LNCAP (cell line): Measurements from ENCODE around the gene MOV10L1.

ENCODE experiments used
- TF ChIP-seq, protein P1 (sequence below): fragments of 450-650 bp; IDR thresholded peaks from 2 replicates; pipeline ENCODE4 v1.5.1; 2017; ENCODE audit warnings: mild to moderate bottlenecking

Gene MOV10L1

DNA sequence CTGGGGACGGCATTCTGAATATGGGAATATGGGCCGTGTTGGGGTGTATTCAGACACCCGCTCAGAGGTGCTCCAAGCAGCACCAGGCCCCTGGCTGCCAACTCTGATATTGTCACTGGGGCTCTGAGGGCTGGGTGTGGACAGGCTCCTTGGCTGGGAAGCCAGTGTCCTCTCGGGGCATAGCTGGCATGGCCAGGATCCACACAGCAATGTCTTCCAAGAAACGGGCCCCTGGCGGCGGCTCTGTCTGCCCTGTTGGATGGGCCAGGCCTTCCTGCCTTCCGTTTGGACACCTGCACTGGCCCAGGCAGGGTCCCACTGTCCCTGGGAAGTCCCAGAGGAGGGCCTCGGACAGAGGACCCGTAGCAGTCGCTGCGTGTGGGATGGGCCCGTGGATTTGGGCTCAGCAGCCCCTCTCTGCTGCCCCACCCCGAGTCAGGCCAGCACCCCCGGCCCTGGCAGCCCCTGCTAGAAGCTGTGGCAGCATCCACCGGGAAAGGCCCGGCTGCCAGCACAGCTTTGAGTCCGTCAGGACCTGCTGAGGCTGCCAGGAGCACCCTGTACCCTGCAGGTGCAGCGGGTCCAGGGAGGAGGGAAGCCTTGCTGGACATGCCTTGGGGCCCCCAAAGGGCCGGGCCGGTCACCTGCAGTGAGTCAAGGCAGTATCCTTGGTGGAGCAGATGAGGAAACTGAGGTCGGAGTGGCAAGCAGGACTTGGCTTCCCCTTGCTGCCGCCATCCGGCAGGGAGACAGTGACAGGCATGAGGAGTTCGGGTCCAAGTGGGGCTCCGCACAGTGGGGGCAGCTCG is 84.8 kb downstream of the MOV10L1 start:
- TF ChIP-seq, protein P1, sequence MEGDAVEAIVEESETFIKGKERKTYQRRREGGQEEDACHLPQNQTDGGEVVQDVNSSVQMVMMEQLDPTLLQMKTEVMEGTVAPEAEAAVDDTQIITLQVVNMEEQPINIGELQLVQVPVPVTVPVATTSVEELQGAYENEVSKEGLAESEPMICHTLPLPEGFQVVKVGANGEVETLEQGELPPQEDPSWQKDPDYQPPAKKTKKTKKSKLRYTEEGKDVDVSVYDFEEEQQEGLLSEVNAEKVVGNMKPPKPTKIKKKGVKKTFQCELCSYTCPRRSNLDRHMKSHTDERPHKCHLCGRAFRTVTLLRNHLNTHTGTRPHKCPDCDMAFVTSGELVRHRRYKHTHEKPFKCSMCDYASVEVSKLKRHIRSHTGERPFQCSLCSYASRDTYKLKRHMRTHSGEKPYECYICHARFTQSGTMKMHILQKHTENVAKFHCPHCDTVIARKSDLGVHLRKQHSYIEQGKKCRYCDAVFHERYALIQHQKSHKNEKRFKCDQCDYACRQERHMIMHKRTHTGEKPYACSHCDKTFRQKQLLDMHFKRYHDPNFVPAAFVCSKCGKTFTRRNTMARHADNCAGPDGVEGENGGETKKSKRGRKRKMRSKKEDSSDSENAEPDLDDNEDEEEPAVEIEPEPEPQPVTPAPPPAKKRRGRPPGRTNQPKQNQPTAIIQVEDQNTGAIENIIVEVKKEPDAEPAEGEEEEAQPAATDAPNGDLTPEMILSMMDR, result no peak

DNA sequence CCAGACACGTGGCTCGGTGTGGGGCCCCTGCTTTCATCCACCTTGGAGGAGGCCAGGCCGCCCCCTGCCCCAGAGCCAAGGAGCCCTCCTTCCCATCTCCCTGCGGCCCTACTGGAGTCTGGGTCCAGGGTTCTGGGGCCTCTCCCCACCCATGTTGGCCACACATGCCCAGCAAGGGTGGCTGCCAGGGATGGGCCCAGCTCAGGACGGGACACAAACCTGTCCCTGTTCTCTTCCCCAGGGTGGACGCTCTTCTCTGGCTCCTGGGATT is 85.3 kb downstream of the MOV10L1 start:
- TF ChIP-seq, protein P1, result no peak

DNA sequence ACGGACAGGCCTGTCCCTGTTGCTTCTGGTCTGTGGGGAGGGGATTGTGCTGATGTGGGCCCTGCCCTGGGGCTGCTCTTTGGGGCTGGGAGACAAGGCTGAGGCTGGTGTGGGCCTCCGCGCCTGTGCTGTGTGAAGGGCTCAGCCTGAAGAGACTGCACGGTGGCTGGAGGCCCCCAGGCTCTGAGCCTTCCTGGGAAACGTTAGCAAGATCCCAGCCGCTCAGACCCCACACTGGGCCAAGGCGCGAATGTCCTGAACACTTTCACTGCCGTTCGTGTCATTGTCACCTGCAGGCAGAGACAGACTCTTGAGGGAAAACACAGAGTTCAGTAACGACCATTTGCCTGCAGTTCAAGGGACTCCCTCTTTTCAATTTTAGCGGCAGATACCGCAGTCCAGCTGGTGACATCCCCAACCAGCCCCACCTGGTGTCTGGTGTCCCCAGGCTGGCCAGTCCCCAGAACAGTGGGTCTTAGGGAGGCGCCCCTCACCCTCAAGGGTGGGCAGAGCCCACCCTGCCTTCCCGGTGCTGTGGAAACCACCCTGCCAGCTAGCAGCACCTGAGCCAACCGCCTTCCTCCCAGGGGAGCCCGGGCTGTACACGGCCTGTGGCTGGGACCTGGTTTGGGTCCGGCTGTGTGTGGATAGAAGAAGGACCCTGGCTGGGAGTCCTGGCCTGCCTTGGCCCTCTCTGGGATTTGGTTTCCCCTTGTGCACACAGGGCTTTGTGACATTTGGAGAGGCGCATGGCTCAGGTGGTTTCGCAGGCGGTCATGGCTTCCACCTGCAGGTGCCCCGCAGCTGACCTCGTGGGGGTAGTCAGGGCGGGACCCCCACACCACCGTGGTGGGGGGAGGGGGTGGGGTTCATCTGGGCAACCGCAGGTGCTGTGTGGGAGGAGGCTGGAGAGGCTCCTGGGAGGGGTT is 86.4 kb downstream of the MOV10L1 start:
- TF ChIP-seq, protein P1, result no peak

DNA sequence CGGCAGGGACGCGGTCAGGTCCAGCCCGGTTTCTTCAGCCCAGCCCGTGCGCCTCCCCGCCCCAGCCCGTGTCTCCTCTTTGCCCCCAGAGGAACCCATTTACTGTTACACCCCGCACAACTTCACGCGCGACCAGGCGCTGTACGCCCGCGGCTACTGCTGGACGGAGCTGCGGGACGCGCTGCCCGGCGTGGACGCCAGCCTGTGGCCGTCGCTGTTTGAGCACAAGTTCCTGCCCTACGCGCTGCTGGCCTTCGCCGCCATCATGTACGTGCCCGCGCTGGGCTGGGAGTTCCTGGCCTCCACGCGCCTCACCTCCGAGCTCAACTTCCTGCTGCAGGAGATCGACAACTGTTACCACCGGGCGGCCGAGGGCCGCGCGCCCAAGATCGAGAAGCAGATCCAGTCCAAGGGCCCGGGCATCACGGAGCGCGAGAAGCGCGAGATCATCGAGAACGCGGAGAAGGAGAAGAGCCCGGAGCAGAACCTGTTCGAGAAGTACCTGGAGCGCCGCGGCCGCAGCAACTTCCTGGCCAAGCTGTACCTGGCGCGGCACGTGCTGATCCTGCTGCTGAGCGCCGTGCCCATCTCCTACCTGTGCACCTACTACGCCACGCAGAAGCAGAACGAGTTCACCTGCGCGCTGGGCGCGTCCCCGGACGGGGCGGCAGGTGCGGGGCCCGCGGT is 87.2 kb downstream of the MOV10L1 start:
- TF ChIP-seq, protein P1, result no peak

DNA sequence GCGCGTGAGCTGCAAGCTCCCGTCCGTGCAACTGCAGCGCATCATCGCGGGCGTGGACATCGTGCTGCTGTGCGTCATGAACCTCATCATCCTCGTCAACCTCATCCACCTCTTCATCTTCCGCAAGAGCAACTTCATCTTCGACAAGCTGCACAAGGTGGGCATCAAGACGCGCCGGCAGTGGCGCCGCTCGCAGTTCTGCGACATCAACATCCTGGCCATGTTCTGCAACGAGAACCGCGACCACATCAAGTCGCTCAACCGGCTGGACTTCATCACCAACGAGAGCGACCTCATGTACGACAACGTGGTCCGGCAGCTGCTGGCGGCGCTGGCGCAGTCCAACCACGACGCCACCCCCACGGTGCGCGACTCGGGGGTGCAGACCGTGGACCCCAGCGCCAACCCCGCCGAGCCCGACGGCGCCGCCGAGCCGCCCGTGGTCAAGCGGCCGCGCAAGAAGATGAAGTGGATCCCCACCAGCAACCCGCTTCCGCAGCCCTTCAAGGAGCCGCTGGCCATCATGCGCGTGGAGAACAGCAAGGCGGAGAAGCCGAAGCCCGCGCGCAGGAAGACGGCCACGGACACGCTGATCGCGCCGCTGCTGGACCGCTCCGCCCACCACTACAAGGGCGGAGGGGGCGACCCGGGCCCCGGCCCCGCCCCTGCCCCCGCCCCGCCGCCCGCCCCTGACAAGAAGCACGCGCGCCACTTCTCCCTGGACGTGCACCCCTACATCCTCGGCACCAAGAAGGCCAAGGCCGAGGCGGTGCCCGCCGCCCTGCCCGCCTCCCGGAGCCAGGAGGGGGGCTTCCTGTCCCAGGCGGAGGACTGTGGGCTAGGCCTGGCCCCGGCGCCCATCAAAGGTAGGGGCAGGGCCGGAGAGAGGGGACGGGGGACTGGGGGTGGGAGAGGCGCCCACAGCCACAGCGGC is 88.0 kb downstream of the MOV10L1 start:
- TF ChIP-seq, protein P1, result no peak

DNA sequence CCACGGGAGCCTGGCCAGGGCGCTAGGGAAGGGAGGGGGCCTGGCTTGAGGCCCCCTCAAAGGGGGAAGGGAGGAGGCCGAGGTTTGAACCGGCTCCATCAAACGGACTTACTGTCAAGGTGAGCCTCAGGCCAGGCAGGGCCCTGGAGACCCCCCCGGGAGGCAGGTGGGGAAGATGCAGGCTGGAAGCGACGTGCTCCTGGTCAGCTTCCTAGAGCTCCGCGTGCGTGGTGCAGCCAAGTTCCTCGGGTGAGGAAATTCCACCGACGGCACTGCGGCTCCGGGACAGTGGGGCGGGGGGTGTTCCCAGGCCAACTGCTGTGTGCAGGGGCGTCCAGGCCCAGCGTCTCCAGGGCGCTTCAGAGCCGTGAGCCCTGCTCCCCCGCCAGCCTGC is 88.7 kb downstream of the MOV10L1 start:
- TF ChIP-seq, protein P1, result no peak
